GM19043 (cell line): ENCODE data around the gene TMEM132C.

ENCODE experiments used
- ATAC-seq: cut with Tn5 transposase; IDR thresholded peaks from one replicate; pipeline ENCODE4 v1.9.1; 2021; ENCODE audit warnings: low read depth; ENCODE audit not compliant: unreplicated experiment

The TMEM132C gene

DNA sequence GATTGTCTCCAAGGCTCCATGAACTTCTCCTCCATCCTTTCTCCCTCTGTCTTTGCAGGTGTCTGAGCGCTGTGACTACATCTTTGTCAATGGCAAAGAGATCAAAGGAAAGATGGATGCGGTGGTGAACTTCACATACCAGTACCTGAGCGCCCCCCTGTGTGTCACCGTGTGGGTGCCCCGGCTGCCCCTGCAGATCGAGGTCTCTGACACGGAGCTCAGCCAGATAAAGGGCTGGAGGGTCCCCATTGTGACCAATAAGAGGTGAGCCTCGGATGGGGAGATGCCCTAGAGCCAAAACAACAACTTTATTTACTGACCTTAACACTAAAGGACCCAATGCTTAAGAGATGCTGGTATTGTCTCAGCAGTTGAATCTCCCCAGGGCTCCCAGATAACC lies 426.8 kb downstream of the TMEM132C start:
- no peak for ATAC-seq

GRCh38 chr12:128694445-128694844 lies 427.5 kb downstream of the TMEM132C start:
- no peak for ATAC-seq

DNA sequence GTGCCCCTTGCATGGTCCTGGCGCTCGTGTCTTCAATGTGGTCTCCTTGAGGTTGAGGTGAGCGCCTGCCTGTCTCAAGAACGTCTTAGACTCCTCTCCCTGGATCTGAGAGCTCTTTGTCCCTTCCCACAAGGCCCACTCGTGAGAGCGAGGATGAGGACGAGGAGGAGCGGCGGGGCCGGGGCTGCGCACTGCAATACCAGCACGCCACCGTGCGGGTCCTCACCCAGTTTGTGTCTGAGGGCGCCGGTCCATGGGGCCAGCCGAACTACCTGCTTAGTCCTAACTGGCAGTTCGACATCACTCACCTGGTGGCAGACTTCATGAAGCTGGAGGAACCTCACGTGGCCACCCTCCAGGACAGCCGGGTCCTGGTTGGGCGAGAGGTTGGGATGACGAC lies 428.7 kb downstream of the TMEM132C start:
- ATAC-seq, result no peak

GRCh38 chr12:128698301-128698972 lies 431.5 kb downstream of the TMEM132C start:
- ATAC-seq, result no peak

GRCh38 chr12:128699106-128699505 lies 432.1 kb downstream of the TMEM132C start:
- ATAC-seq, result no peak

GRCh38 chr12:128702371-128702770 lies 435.4 kb downstream of the TMEM132C start:
- ATAC-seq, result no peak

DNA sequence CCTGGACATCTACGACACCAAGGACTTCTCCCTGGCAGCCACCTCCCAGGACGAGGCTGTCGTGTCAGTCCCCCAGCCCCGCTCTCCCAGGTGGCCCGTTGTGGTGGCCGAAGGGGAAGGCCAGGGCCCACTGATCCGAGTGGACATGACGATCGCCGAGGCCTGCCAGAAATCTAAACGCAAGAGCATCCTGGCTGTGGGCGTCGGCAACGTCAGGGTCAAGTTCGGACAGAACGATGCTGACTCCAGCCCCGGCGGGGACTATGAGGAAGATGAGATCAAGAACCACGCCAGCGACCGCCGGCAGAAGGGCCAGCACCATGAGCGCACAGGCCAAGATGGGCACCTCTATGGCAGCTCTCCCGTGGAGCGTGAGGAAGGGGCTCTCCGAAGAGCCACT lies 438.2 kb downstream of the TMEM132C start:
- ATAC-seq, result no peak

GRCh38 chr12:128707488-128707887 lies 440.5 kb downstream of the TMEM132C start:
- ATAC-seq, result no peak

GRCh38 chr12:128708789-128709188 lies 441.8 kb downstream of the TMEM132C start:
- no peak for ATAC-seq

GRCh38 chr12:128709660-128710059 lies 442.7 kb downstream of the TMEM132C start:
- no peak for ATAC-seq

GRCh38 chr12:128711486-128711885 lies 444.5 kb downstream of the TMEM132C start:
- no peak for ATAC-seq

- no peak for ATAC-seq
These were observed 445.7 kb downstream of the TMEM132C start for GRCh38 chr12:128712622-128713021.

DNA sequence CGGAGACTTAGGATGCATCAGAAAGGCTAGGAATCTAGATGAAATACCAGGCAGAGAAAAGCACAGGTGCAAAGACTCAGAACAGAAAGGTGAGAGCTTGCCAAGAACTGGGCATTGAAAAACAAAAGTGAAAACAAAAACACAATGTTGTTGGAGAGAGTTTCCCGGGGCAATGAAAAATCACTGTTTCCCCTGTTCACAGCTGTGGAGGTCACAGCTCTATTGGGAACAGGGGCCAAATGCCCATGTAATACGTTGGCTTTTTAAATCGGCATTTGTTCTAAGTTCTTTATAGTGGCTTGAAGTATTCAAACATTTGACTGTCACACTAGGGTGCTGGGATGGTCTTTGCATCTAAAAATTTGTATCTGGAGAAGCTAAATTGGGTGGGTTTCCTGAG lies 448.5 kb downstream of the TMEM132C start:
- no peak for ATAC-seq

DNA sequence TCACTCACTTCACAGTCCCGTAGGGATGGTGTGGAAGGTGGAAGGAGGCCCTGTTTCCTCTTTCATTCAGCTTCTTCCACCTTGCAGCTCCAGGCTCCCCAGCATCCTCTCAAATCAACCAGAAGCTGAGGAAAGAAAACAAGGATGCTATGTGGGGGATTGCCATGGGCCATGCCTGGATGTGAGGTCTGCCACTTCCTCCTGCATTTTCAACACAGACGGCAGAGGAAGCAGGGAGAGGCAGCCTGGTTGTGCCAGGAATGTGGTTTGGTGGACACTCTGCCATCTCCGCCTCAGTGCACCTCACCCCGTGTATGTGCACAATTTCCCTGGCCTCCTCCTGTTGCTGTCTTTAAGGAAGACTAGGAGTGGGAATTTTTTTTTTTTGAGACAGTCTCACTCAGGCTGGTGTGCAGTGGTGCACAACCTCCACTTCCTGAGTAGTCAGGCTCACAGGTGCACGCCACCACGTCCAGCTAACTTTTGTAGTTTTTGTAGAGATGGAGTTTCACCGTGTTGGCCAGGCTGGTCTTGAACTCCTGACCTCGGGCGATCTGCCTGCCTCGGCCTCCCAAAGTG lies 457.6 kb downstream of the TMEM132C start:
- no peak for ATAC-seq

DNA sequence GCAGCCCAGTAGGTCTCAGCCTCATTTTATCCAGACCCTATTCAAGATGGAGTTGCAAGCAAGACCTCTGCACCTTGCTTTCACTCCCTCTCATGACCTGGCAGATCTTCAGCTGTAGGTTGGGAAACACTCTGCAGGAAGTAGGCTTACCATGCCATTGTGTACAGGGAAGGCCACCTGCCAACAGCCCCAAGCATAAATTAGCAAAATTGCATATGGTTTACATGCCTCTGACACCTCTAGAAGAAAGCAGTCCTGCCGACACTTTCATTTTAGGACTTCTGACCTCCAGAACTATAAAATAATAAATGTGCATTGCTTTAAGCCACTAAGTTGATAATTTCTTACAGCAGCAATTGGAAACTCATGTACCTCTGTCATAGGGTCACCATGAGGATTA lies 459.9 kb downstream of the TMEM132C start:
- no peak for ATAC-seq

DNA sequence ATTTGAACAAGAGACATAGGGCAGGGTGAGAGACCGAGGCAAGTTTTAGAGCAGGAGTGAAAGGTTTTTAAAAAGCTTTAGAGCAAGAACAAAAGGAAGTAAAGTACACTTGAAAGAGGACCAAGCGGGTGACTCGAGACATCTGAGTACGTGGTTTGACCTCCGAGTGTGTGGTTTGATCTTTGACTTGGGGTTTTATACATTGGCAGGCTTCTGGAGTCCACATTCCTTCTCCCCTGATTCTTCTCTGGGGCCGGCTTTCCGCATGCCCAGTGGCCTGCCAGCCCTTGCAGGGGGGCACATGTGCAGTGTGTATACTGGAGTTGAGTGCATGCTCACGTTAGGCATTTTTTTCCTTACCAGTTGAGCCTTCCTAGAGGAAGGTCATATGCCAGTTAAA lies 460.5 kb downstream of the TMEM132C start:
- ATAC-seq, result no peak

- no peak for ATAC-seq
These were observed 461.0 kb downstream of the TMEM132C start for GRCh38 chr12:128727999-128728398.

DNA sequence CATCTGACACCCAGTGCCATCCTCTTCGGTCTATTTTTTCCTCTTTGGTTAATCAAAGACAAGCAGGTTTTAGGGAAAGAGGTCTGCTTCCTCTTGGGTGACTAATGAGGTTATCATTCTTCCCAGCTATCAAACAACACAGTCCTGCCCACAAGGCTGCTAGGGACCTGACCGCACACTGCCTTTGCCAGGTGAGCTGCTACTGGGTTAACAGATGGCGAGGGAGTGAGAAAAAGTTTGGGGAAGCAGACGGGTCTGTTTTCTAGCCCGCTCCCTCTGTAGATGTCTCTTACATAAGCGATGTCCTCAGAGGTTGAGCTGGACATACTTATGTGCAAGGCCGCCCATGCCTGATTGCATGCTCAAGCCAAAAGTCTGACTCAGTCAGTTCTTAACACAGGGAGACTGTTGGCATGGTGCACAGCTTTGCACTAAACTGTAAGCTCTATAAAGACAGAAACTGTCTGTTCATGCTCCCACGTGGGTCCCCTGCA lies 462.7 kb downstream of the TMEM132C start:
- no peak for ATAC-seq

DNA sequence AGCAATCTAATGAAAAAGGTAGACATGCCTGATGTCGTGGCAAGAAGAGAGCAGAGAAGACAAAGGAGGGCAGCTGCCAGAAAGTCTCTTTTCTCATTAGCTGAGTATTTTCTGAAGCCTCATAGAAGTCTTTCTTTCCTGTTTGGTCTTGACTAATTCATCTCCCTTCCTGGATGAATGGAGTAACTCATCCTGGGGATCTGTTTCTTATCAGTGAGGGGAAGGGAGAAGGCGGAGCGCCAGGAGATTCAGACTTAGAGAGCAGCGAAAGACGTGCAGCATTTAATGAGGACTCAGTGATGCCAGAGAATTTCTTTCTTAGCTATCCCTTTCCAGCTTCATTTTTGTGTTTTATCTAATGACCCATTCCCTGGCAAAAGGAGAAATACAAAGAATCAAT lies 467.4 kb downstream of the TMEM132C start:
- no peak for ATAC-seq

DNA sequence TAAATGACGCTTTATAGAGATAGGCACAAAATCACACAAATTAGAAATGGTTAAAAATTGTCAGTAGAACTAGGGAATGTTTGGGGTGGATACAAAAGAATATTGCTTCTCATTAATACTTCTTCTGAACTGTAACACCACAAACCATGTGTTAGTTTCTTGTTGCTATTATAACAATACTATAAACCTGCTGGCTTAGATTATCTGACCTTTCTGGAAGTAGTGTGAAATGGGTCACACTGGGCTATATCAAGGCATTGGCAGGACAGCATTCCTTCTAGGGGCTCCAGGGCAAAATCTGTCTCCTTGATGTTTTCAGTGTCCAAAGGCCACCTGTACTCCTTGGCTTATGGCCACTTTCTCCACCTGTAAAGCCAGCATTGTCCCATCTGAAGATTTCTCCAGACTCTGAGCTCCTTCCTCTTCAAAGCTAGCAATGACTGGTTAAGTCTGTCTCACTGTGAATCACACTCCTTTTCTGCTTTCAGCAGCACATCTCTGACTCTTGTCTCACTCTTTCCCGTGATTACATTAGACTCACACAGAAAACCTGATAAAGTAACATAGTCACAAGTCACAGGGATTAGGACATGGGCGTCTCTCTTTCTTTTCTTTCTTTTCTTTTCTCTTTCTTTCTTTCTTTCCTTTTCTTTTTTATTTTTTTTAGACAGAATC lies 470.5 kb downstream of the TMEM132C start:
- ATAC-seq, result no peak

DNA sequence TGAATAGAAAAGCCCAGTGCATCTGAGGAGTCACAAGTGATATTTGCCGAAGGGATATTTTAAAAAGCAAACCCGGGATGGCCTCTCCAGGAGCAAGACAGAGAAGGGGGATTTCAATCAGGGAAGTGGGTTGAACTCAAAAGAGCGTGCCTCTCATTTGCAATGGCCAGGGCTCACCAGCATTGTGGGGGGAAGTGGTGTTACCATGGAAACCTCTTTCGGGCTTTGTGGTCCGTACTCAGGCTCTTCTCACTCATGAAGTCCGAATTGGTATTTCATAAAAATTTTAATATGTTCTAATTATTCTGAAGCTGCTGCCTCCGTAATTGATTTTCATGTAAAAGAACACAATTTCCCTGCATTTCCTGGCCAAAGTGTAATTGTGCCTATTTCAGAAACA lies 476.9 kb downstream of the TMEM132C start:
- ATAC-seq, result no peak
